GM19372 (cell line): ENCODE measurements around the gene LYPD3.
"Not testable (repeated sequence)": the region's sequence is repeated elsewhere in the genome, so short reads cannot be mapped to it uniquely, and the experiment has no call there.

ENCODE experiments used
- ATAC-seq: cut with Tn5 transposase; IDR thresholded peaks from one replicate; pipeline ENCODE4 v1.9.1; 2021; ENCODE audit warnings: mild to moderate bottlenecking, low read depth, moderate library complexity; ENCODE audit not compliant: unreplicated experiment

LYPD3 gene

GRCh38 chr19:43438291-43439031, 26.9 kb downstream of the LYPD3 start:
- no peak for ATAC-seq

DNA sequence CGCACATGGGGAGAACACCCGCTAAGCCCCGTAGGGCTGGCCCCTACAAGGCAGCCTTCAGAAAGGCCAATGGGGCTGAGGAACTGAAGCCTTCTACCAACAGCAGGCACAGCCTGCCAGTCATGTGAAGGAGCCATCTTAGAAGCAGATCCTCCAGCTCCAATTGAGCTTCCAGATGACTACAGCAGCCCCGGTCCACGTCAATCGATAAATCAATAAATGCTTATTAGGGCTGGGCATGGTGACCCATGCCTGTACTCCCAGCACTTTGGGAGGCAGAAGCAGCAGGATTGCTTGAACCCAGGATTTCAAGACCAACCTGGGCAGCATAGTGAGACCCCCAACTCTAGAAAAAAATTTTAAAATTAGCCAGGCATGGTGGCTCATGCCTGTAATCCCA, 27.7 kb downstream of the LYPD3 start:
- ATAC-seq, result no peak

DNA sequence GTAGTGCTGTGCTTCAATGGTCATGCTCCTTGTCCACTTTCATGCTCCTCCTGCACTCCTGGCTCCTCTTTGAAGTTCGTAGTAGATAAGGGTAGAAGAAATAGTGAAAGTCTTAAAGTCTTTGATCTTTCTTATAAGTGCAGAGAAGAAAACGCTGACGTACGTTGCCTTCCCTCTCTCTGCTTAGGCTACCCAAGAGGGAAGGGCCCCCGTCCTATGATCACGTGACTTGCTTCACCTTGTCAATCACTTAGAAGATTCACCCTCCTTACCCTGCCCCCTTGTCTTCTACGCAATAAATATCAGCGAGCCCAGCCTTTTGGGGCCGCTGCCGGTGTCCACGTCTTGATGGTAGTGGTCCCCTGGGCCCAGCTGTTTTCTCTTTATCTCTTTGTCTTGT, 28.1 kb downstream of the LYPD3 start:
- ATAC-seq, result not testable (repeated sequence)

- ATAC-seq, result no peak
These were observed 29.6 kb downstream of the LYPD3 start for GRCh38 chr19:43435775-43436174.

GRCh38 chr19:43433689-43434088, 31.7 kb downstream of the LYPD3 start:
- no peak for ATAC-seq

DNA sequence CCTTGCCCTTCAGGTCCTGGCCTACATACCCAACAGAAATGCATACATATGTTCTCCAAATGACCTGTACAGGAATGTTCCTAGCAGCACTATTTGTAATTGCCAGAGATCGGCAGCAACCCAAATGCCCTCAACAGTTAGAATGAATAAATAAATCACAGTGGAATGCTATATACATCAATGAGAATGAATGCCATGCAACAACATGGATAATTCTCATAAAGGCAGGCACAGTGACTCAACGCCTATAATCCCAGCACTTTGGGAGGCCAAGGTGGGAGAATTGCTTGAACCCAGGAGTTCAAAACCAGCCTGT, 32.1 kb downstream of the LYPD3 start:
- no peak for ATAC-seq

GRCh38 chr19:43430976-43431375, 34.4 kb downstream of the LYPD3 start:
- ATAC-seq, result no peak

- ATAC-seq, result no peak
These were observed 35.2 kb downstream of the LYPD3 start for GRCh38 chr19:43430142-43430710.

DNA sequence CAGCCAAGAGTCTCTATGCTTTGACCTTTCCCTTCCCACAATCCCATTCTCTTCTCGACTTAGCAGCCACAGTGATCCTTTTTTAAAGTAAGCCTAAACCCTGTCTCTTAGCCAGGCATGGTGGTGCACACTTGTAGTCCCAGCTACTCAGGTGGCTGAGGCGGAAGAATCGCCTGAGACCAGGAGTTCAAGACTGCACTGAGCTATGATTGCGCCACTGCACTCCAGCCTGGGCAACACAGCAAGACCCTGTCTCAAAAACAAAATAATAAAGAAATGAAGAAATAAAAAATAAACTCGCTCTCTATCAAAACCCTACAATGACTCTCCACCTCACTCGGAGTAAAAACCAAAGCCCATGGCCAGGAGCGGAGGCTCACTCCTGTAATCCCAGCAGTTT, 36.0 kb downstream of the LYPD3 start:
- no peak for ATAC-seq

- no peak for ATAC-seq
These were observed 39.6 kb downstream of the LYPD3 start for GRCh38 chr19:43425567-43426392.

- no peak for ATAC-seq
These were observed 41.6 kb downstream of the LYPD3 start for GRCh38 chr19:43423779-43424178.

DNA sequence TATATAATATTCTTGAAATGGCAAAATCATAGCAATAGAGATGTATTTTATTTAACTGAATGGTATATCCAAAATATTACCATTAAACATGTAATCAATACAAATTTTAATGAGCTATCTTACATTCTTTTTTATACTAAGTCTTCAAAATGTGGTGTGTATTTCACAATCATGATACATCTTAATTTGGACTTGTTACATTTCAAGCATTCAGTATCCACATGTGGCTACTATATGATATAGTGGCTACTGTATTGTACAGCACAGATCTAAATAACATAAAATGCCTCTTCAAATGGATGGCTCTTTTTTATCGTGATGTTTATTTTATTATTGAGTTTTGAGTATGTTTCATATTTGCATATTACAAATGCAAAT, 42.7 kb downstream of the LYPD3 start:
- no peak for ATAC-seq

DNA sequence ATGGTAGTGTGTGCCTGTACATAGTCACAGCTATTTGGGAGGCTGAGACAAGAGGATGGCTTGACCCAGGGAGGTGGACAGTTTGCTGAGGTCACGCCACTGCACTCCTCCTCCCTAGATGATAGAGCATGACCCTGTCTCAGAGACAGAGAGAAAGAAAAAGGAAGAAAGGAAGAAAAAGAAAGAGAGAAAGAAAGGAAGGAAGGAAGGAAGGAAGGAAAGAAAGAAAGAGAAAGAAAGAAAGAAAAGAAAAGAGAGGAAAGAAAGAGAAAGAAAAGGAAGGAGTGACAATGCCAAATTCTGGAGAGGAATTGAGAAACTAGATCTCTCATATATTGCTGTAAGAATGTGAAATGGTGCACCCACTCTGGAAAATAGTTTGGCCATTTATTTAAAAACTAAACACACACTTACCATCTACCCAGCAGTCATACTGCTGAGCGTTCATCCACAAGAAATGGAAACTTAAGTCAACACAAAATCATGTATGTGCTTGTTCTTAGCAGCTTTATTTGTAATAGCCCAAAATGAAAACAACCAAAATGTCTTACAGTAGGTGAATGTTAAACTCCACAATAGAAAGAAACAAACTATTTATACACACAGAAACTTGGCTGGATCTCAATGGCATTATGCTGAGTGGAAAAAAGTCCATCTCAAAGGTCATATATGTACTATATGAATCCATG, 43.3 kb downstream of the LYPD3 start:
- no peak for ATAC-seq

GRCh38 chr19:43420954-43421353, 44.5 kb downstream of the LYPD3 start:
- ATAC-seq, result no peak

DNA sequence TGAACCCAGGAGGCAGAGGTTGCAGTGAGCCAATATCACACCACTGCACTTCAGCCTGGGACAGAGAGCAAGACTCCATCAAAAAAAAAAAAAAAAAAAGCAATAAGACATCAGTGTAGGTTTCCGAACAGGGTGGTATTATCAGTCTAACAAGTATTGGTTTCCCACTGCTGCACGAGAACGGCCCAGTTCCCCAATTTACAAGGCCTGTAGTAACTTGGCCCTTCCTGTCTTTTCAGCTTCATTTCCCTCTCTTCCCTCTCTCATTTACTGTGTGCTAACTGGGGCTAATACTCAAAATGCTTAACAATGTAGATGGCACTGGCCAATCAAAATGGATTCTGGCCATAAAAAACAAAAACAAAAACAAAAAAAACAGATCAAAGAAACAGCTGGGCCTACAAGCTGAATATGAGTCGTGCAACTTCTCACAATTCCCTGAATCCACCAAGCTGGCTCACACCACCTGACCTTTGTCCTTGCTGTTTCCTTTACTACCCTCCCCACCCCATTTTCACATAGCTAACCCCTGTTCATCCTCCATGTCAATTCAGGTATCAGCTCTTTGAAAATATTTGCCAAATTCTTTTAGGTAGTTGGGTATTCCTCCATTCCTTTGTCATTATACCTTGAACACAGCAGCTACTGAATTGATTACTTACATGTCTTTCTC, 48.3 kb downstream of the LYPD3 start:
- no peak for ATAC-seq

DNA sequence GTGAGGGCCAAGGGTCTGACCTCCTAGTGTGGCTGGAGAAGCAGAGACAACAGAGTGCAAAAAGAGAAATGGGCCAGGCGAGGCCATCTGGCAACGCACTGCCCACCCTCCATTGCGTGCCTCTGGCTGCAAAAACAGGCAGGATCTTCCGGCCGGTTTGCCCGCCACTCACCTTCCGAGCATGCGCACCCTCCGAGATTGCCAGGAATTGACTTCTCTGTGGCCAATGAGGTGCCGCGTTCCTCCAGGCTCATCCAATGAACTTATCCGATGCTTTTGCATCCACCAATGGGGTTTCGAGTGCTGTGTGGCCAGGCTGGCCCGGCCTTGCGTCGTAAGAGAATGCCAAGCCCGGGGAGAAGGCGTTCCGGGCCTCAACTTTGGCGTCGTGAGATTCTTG, 50.9 kb downstream of the LYPD3 start, which contains the start of gene TEX101:
Gene TEX101 (plus strand): TSS at position 337 of the 400 bp plus-strand sequence. CDS start 1,030 bp downstream, outside the sequence.
- ATAC-seq, result no peak

DNA sequence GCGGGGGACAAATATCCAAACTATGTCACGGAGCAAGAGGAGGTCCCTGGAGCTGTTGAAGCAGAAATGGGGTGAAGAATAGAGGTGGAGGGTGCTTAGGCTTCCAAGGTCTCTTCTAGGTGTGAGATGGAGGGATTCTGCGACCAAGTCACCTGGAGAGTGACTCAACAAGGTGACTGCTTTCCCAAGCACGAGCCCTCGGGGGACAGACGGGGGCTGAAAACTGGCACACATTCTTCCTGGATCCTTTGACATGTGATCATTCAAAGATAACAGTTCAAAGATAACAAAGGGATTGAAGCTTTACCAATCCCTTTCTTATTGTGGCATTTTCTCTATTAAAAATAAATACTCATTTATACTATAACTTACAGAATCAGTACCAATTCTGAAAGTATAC, 53.0 kb downstream of the LYPD3 start:
- no peak for ATAC-seq
